GM23248 (cell line): ENCODE data around the gene SLC44A4. TPM values are rescaled to one million over a fixed set of nuclear protein-coding genes. Genes with fewer than 3 reads are reported as not detected.

ENCODE experiments used
- DNase-seq: peaks from one replicate; pipeline ENCODE4 v3.0.0-alpha.2; 2015
- H2AFZ ChIP-seq: fragments of 200-600 bp; sonication (generic); 2 replicates; pipeline ENCODE4 v1.6.1; 2016; ENCODE audit warnings: antibody characterized with exemption
- H3F3A ChIP-seq: fragments of 200-600 bp; sonication (generic); 2 replicates; pipeline ENCODE4 v1.6.1; 2016; ENCODE audit warnings: mild to moderate bottlenecking, antibody characterized with exemption, mixed run types; ENCODE audit not compliant: insufficient read depth
- H3K27ac ChIP-seq: fragments of 200-600 bp; sonication (generic); 2 replicates; pipeline ENCODE4 v1.5.1; 2016; ENCODE audit warnings: mild to moderate bottlenecking
- H3K27me3 ChIP-seq: fragments of 200-600 bp; sonication (generic); replicated peaks from 2 replicates; pipeline ENCODE4 v1.6.1; 2016; ENCODE audit warnings: mild to moderate bottlenecking; ENCODE audit not compliant: insufficient read depth
- H3K36me3 ChIP-seq: fragments of 200-600 bp; sonication (generic); 2 replicates; pipeline ENCODE4 v1.6.1; 2016; ENCODE audit warnings: low read depth, mild to moderate bottlenecking
- H3K4me1 ChIP-seq: fragments of 200-600 bp; sonication (generic); 2 replicates; pipeline ENCODE4 v1.6.1; 2016; ENCODE audit warnings: mild to moderate bottlenecking; ENCODE audit not compliant: insufficient read depth
- H3K4me2 ChIP-seq: fragments of 200-600 bp; sonication (generic); one replicate; pipeline ENCODE4 v1.6.1; 2016; ENCODE audit warnings: mild to moderate bottlenecking; ENCODE audit not compliant: unreplicated experiment
- H3K4me3 ChIP-seq: fragments of 200-600 bp; sonication (generic); 2 replicates; pipeline ENCODE4 v1.5.1; 2016; ENCODE audit warnings: mild to moderate bottlenecking
- H3K79me2 ChIP-seq: fragments of 200-600 bp; sonication (generic); 2 replicates; pipeline ENCODE4 v1.6.1; 2016; ENCODE audit warnings: mild to moderate bottlenecking; ENCODE audit not compliant: insufficient read depth
- H3K9ac ChIP-seq: fragments of 200-600 bp; sonication (generic); 2 replicates; pipeline ENCODE4 v1.6.1; 2016; ENCODE audit warnings: mild to moderate bottlenecking
- H3K9me2 ChIP-seq: fragments of 200-600 bp; sonication (generic); 2 replicates; pipeline ENCODE4 v1.6.1; 2016; ENCODE audit warnings: mixed run types, mild to moderate bottlenecking, moderate library complexity; ENCODE audit not compliant: insufficient read depth
- H3K9me3 ChIP-seq: fragments of 200-600 bp; sonication (generic); one replicate; pipeline ENCODE4 v1.6.1; 2017; ENCODE audit warnings: low read depth
- H4K20me1 ChIP-seq: fragments of 200-600 bp; sonication (generic); 2 replicates; pipeline ENCODE4 v1.6.0; 2016; ENCODE audit not compliant: insufficient read depth
- EZH2 ChIP-seq: fragments of 200-600 bp; sonication (generic); IDR thresholded peaks from 2 replicates; pipeline ENCODE4 v1.6.1; 2018; ENCODE audit warnings: antibody characterized with exemption, mild to moderate bottlenecking; ENCODE audit not compliant: insufficient read depth, poor library complexity, severe bottlenecking
- EZH2phosphoT487 ChIP-seq: fragments of 200-600 bp; sonication (generic); IDR thresholded peaks from 2 replicates; pipeline ENCODE4 v1.6.1; 2018; ENCODE audit warnings: antibody characterized with exemption, moderate library complexity, mild to moderate bottlenecking, low read depth; ENCODE audit not compliant: insufficient read depth
- WGBS, 2 experiments: methylation state at CpG; one replicate each; pipeline ENCODE4 v1.1.6; 2015 to 2017; ENCODE audit warnings: low lambda C conversion rate in 2 of 2, low coverage in 1 of 2; ENCODE audit errors: missing lambda C conversion rate in 2 of 2; 5-methylcytosine and 5-hydroxymethylcytosine counted together
- in situ Hi-C: fragments of 300-500 bp; cut with MboI; formaldehyde crosslinking; loops from 2 replicates; pipeline ENCODE4 v1.15.0; 2020
- polyA plus RNA-seq: library from polyadenylated mRNA; unstranded; fragments of >200 nt; fragmentation: Nextera tagmentation; extraction: Ambion mirVana; gene quantifications from 2 replicates; pipeline ENCODE4 v1.2.1, GENCODE V29; 2016
- total RNA-seq: library from RNA; depleted of rRNA; stranded (reverse); fragments of >200 nt; shearing (Covaris generic); gene quantifications from 2 replicates; pipeline ENCODE4 v1.2.3, GENCODE V29; 2014

SLC44A4 gene
- total and polyA plus RNA-seq, 2 experiments from 2014 or later, result not detected

DNA sequence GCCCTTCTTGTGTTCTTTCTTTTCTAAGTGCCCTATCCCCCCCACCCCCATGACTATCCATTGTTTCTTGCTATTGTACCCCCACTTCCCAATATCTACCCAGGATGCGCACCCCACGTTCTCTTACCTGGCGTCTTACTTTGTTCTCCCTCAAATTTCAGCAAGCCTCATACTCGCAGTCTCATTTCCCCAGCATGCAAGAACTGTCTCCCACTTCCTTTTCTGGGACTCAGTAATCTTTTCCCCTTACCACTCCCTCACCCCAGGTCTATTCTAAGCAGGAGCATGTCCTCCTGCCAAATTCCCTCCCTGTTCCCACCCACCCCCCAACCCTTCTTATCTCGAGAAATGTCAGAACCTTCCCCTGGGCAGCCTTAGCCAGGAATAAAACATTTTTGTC is 20.4 kb upstream of the SLC44A4 start:
- WGBS, 2 experiments, result 95 to 98% methylated on average over 5 of the region's 5 CpGs
- H4K20me1 ChIP-seq, result no peaks in the 10 kb centered on the region
- TF ChIP-seq EZH2 (no peak), EZH2phosphoT487 (no peak)

GRCh38 chr6:31898383-31899011 is 19.7 kb upstream of the SLC44A4 start:
- Histone ChIP-seq H3K9ac (peak overlapping the region; percentile 76), H3K9me3 (no peaks in the 10 kb centered on the region), H3K9me2 (no peaks in the 10 kb centered on the region), H3K4me3 (peak overlapping the region; percentile 88), H3K36me3 (0 out of 2 replicates have a peak, but pooled peaks cover 1% of the 10 kb centered on the region), H3K27me3 (no peaks in the 10 kb centered on the region), H4K20me1 (no peaks in the 10 kb centered on the region), H3K4me1 (peaks cover 10% of the 10 kb centered on the region), H3F3A (peaks cover 13% of the 10 kb centered on the region), H3K79me2 (peaks cover 6% of the 10 kb centered on the region; the same call in 1 of the 2 replicates), H3K4me2 (peak overlapping the region; percentile 93), H3K27ac (peak overlapping the region; percentile 13; the same call in 1 of the 2 replicates), H2AFZ (peak overlapping the region; percentile 87)
- WGBS, 2 experiments, result 13 to 14% methylated on average over 8 of the region's 8 CpGs
- DNase-seq, result peak; percentile 71
- TF ChIP-seq EZH2phosphoT487 (no peak), EZH2 (no peak)
- in situ Hi-C loops, result no loop called here

More for the DNA sequence above, 20.4 kb upstream of the SLC44A4 start:
- Histone ChIP-seq H3K4me2 (no peak overlapping the region), H3K4me1 (peaks cover 10% of the 10 kb centered on the region), H2AFZ (no peak overlapping the region), H3K9me2 (no peaks in the 10 kb centered on the region), H3K9ac (no peak overlapping the region), H3F3A (peaks cover 13% of the 10 kb centered on the region), H3K27ac (no peak overlapping the region), H3K27me3 (no peaks in the 10 kb centered on the region), H3K4me3 (no peak overlapping the region), H3K79me2 (peaks cover 6% of the 10 kb centered on the region; the same call in 1 of the 2 replicates), H3K36me3 (no peaks in the 10 kb centered on the region), H3K9me3 (no peaks in the 10 kb centered on the region)
- no peak for DNase-seq
- in situ Hi-C loops, result no loop called here

DNA sequence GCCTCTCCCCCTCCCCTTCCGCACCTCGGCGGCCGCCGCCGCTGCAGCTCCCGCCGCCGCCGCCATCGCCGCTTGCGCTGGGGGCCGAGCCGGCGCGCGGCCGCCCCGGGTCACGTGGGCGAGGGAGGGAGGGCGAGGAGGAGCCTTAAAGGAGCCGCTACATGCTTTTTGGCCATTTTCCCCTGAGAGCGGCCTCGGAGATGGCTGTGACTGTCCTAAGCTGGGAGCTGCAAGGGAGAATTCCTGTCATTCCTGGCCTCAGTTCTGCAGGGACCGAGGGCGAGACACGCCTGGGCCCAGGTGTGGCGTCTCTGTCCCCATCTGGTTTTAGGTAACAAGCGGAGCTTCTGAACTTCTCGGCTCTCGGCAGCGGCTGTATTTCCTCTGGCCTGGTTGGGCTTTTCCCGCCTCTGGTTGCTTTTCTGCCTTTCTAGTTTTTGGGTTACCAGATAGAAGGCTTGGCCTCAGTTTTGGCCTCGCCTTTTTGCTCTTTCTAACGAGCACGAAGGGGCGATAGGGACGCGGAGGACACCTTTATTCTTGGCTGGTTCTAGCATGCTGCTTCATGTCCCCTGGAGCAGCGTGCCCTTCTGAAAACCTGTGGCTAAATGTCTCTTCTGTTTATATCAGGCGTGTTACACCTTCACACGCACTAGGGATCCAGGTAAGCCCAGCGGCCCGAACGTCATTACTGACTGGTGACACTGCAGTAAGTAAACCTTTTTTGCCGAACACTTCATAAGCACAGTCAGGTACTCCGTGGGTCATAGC is 19.0 kb upstream of the SLC44A4 start, which contains the start of gene EHMT2:
Gene EHMT2, minus strand, starts transcription at position 87 of the 771 bp plus-strand sequence. Its CDS starts 21 bp downstream, at position 66.
- Histone ChIP-seq H3K9me2 (no peaks in the 10 kb centered on the region), H2AFZ (peak within 1 kb of the TSS; percentile 87), H3K79me2 (peaks cover 6% of the 10 kb centered on the region; the same call in 1 of the 2 replicates), H3K4me3 (peak within 1 kb of the TSS; percentile 88), H3K36me3 (0 out of 2 replicates have a peak, but pooled peaks cover 7% of the 10 kb centered on the region), H3K4me2 (peak within 1 kb of the TSS; percentile 93), H3K9ac (peak within 1 kb of the TSS; percentile 82), H3K9me3 (no peaks in the 10 kb centered on the region), H3K27ac (peak within 1 kb of the TSS; percentile 13; the same call in 1 of the 2 replicates), H4K20me1 (no peaks in the 10 kb centered on the region), H3F3A (peaks cover 8% of the 10 kb centered on the region), H3K27me3 (no peaks in the 10 kb centered on the region), H3K4me1 (peaks cover 7% of the 10 kb centered on the region)
- WGBS, 2 experiments, result 1 to 4% methylated on average over 37 to 45 of the region's 49 CpGs
- in situ Hi-C loops, result no loop called here
- no peak for TF ChIP-seq EZH2
- DNase-seq, result peak; percentile 93

DNA sequence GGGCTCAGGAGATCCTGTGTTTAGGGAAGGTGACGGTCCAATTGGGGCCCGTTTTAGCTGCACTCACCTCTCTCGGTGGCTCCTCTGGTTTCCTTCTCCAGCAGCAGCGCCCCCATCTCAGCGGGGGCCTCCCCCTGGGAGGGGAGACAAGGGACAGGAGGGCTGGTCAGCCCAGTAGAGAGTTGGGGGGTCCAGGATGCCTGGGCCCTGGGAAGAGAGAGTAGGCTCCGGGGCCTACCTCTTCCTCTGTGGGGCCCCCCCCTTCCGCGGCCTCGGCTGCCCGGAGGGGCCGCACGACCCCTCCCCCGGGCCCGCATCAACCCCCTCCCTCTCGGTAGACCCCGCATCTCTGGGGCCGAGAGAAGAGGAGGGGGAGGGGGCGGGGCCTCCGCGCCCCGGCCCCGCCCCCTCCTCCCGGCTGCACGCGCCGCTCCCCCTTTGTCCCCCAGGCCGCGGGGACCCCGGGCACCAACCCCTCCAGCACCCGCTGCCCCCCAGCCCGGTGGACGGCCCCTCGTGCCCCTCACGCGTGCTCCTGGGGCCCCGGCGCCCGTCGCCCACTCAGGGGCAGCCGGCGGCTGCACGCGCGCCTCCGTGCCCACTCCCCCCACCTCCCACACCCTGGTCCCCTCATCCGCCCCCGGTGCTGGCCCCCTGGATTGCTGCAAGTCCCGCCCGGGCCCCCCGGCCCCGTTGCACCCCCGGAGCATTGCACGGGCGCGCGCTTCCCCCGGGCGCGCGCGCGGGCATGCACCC is 18.2 kb upstream of the SLC44A4 start:
- Histone ChIP-seq H3K9ac (peak overlapping the region; percentile 82), H3K36me3 (0 out of 2 replicates have a peak, but pooled peaks cover 7% of the 10 kb centered on the region), H3K79me2 (peaks cover 6% of the 10 kb centered on the region; the same call in 1 of the 2 replicates), H3F3A (peaks cover 4% of the 10 kb centered on the region; the same call in 1 of the 2 replicates), H3K4me2 (peak overlapping the region; percentile 81), H3K27me3 (no peaks in the 10 kb centered on the region), H2AFZ (peak overlapping the region; percentile 80), H3K9me2 (no peaks in the 10 kb centered on the region), H4K20me1 (no peaks in the 10 kb centered on the region), H3K4me1 (peaks cover 4% of the 10 kb centered on the region), H3K4me3 (peak overlapping the region; percentile 88), H3K27ac (no peak overlapping the region), H3K9me3 (no peaks in the 10 kb centered on the region)
- DNase-seq, result peak; percentile 32
- in situ Hi-C loops, result no loop called here
- TF ChIP-seq EZH2phosphoT487 (no peak), EZH2 (no peak)
- 5 to 11% methylated on average over 6 to 31 of the region's 62 CpGs for WGBS, 2 experiments
